Measurements from ENCODE around the gene RBPJ. TPM values are rescaled to one million over a fixed set of nuclear protein-coding genes. Genes with fewer than 3 reads are reported as not detected.
A peak's percentile ranks its signal among the peaks of the same experiment; 100 is the strongest.

RBPJ gene
- total RNA-seq, 4 donors from 2014 or later, result 67.1 to 80.2 (median 76.5) TPM

GRCh38 chr4:26410385-26411293, 89.8 kb downstream of the RBPJ start:
- Histone ChIP-seq H3K27me3 (no peaks in the 10 kb centered on the region), H3K4me1 (peaks cover 0 to 33% (median 6%) of the 10 kb centered on the region in 4 donors), H3K4me3 (no peak overlapping the region), H3K36me3 (peaks cover 0 to 17% (median 2%) of the 10 kb centered on the region in 3 donors), H3K27ac (peak overlapping the region in 1 of 4 donors; percentile 29), H3K9me3 (peaks cover 0 to 11% (median 0%) of the 10 kb centered on the region in 4 donors)
- peak; percentile 38 to 77 (median 60) for TF ChIP-seq CTCF (IDR thresholded peaks at IDR 0.05)
- TF ChIP-seq EP300 (IDR thresholded peaks at IDR 0.05), result no peak
- WGBS, 2 donors, result 6 to 8% methylated on average over 2 of the region's 2 CpGs
- DNase-seq (ENCODE audit: low spot score in 2 of 2), result peak in 1 of 2 donors; percentile 74

DNA sequence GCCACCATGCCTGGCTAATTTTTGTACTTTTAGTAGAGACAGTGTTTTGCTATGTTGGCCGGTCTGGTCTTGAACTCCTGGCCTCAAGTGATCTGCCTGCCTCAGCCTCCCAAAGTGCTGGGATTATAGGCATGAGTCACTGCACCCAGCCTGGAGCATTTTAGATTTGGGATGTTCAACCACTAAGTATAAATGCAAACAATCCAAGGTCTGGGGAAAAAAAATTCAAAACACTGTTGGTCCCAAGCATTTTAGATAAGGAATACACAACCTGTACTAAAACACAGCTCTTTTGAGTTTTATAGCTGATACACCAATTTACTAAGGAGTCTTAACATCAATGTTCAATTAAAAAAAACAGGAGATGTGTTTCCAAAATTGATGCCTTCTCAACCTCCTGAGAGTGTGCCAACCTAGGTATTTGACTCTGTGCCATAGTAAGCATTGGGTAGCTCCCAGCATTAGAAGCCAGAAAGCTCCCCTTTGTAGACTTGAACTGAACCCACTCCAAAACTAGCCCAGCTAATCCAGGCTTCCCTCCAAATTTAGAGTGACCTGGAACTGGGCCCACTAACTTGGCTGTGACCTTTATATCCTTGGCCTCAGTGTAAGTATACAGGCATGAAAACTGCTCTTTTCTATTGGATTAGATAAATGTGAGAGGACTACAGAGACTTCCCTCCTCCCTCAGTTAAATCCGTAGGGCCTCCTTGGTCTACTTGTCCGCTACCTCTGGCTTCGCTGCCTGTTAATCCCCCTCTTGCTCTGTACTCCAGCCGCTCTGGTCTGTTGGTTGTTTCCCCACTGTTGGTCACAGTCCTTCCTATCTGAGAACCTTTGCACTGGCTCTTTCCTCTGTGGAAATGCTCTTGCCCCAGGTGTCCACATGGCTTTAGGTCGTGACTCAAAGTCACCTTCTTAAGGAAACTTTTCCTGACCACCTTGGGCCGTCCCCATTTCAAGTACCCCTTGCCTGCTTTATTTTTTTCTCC, 91.9 kb downstream of the RBPJ start:
- 50 to 57% methylated on average over 7 of the region's 7 CpGs for WGBS, 2 donors
- TF ChIP-seq CTCF (IDR thresholded peaks at IDR 0.05) (no peak), EP300 (IDR thresholded peaks at IDR 0.05) (no peak), POLR2A (IDR thresholded peaks at IDR 0.05) (no peak)
- no peaks in the 10 kb centered on the region for H3K9me3 ChIP-seq
- H3K4me1 ChIP-seq, result peaks cover 0 to 33% (median 6%) of the 10 kb centered on the region in 4 donors
- peak overlapping the region in 1 of 4 donors; percentile 25 for H3K27ac ChIP-seq
- DNase-seq (ENCODE audit: low spot score in 2 of 2), result peak in 1 of 2 donors; percentile 25
- peaks cover 0 to 12% (median 0%) of the 10 kb centered on the region in 3 donors for H3K36me3 ChIP-seq
- no peak overlapping the region for H3K4me3 ChIP-seq
- H3K27me3 ChIP-seq, result no peaks in the 10 kb centered on the region

- no peak for DNase-seq (ENCODE audit: low spot score in 2 of 2)
- Histone ChIP-seq H3K4me3 (no peak overlapping the region), H3K36me3 (peaks cover 0 to 12% (median 0%) of the 10 kb centered on the region in 3 donors), H3K9me3 (no peaks in the 10 kb centered on the region), H3K27ac (no peak overlapping the region), H3K4me1 (peaks cover 0 to 33% (median 6%) of the 10 kb centered on the region in 4 donors), H3K27me3 (no peaks in the 10 kb centered on the region)
- WGBS, 2 donors, result 85 to 89% methylated on average over 3 of the region's 3 CpGs
- TF ChIP-seq CTCF (IDR thresholded peaks at IDR 0.05) (no peak), EP300 (IDR thresholded peaks at IDR 0.05) (no peak), POLR2A (IDR thresholded peaks at IDR 0.05) (no peak)
Measured at GRCh38 chr4:26413582-26413981, 92.8 kb downstream of the RBPJ start.

DNA sequence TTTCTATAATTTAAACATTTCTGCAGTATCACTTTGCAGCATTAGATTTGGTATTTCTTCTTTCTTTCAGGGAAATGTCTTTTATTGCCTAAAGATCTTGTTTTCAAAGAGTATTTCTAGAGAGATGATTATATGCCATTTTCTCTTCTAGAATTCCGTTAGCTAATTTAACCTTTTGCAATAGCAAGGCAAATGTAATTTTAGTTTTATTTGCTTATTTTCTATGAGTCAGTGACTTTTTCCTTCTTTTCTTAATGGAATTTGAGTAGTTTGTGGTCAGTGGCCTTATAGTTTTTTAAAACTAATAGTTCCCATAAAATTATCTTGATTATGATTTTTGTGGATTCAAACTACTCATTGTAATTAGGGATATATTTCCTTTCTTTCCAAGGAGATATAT, 97.3 kb downstream of the RBPJ start:
- TF ChIP-seq EP300 (IDR thresholded peaks at IDR 0.05) (no peak), CTCF (IDR thresholded peaks at IDR 0.05) (no peak)
- H3K4me3 ChIP-seq, result no peak overlapping the region
- H3K9me3 ChIP-seq, result no peaks in the 10 kb centered on the region
- H3K27me3 ChIP-seq, result no peaks in the 10 kb centered on the region
- H3K27ac ChIP-seq, result no peak overlapping the region
- H3K4me1 ChIP-seq, result peaks cover 0 to 14% (median 4%) of the 10 kb centered on the region in 4 donors
- peaks cover 0 to 37% (median 0%) of the 10 kb centered on the region in 3 donors for H3K36me3 ChIP-seq
- WGBS, 2 donors, result 78 to 85% methylated on average over 1 of the region's 1 CpG
- no peak for DNase-seq (ENCODE audit: low spot score in 2 of 2)

Measured in tibial nerve (tissue), 4 donors.